ENCODE data around the gene AKR7A2.

DNA sequence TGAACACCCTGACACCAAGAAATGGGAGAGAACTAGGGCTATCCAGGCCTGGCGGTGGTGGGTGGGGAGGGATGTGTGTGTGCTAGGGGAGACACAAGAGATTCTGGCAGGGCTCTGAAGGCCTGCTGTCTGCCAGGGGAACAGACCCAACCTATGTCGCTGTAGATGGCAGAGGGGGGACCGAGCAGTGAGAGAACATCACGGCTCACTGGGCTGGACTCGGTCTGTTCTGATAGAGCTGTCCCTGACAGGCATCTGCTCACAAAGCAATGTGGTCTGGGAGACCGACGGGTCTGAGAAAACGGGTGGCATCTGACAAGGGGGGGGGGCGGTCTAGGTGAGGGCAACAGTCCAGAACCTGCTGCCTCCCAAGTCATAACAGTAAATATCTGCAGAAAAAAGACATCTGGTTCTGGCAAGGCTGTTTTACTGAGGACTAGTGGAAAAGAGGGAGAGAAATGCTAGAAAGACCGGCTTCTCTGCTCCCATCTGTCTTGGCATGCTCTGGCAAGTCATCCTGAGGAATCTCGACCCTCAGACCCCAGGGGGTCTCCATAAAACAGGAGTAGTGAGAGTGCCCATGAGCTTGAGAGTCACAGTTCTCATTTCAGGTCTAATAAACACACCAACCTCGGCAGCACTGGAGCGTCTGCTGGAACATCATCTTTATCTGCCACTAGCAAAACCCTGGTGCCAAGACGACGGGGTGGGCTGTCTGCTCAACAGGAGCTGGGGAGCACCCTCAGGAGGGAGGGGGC is 36.7 kb upstream of the AKR7A2 start:
- TF ChIP-seq ISL1 (CRISPR knock-in tag; IDR thresholded peaks at IDR 0.05) = no peak
- TF ChIP-seq BACH2 (CRISPR knock-in tag; IDR thresholded peaks at IDR 0.05; ENCODE audit: borderline replicate concordance) = no peak
- TF ChIP-seq CREB5 (CRISPR knock-in tag; IDR thresholded peaks at IDR 0.05; ENCODE audit: low read depth) = no peak
- TF ChIP-seq, protein P1, sequence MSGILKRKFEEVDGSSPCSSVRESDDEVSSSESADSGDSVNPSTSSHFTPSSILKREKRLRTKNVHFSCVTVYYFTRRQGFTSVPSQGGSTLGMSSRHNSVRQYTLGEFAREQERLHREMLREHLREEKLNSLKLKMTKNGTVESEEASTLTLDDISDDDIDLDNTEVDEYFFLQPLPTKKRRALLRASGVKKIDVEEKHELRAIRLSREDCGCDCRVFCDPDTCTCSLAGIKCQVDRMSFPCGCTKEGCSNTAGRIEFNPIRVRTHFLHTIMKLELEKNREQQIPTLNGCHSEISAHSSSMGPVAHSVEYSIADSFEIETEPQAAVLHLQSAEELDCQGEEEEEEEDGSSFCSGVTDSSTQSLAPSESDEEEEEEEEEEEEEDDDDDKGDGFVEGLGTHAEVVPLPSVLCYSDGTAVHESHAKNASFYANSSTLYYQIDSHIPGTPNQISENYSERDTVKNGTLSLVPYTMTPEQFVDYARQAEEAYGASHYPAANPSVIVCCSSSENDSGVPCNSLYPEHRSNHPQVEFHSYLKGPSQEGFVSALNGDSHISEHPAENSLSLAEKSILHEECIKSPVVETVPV (CRISPR knock-in tag; IDR thresholded peaks at IDR 0.05) = no peak
- no peak for TF ChIP-seq OSR1 (CRISPR knock-in tag; IDR thresholded peaks at IDR 0.05)
- no peak for TF ChIP-seq TCF4 (CRISPR knock-in tag; IDR thresholded peaks at IDR 0.05; ENCODE audit: borderline replicate concordance)
- no peak for TF ChIP-seq RARB (CRISPR knock-in tag; IDR thresholded peaks at IDR 0.05)
- no peak for TF ChIP-seq PATZ1 (CRISPR knock-in tag; IDR thresholded peaks at IDR 0.05; ENCODE audit: borderline replicate concordance)
- TF ChIP-seq PPARA (CRISPR knock-in tag; IDR thresholded peaks at IDR 0.05; ENCODE audit: borderline replicate concordance) = no peak

Data from SK-N-SH treated with all-trans-retinoic acid at 6 μM for 48 hours (cell line).